Fibroblast of upper back skin (primary cell): ENCODE results near the gene KLF13.
"Not testable (repeated sequence)": the region's sequence is repeated elsewhere in the genome, so short reads cannot be mapped to it uniquely, and the experiment has no call there.

Experiments used
- DNase-seq: peaks from one replicate; pipeline ENCODE4 v3.0.0-alpha.2; 2013

The KLF13 gene

DNA sequence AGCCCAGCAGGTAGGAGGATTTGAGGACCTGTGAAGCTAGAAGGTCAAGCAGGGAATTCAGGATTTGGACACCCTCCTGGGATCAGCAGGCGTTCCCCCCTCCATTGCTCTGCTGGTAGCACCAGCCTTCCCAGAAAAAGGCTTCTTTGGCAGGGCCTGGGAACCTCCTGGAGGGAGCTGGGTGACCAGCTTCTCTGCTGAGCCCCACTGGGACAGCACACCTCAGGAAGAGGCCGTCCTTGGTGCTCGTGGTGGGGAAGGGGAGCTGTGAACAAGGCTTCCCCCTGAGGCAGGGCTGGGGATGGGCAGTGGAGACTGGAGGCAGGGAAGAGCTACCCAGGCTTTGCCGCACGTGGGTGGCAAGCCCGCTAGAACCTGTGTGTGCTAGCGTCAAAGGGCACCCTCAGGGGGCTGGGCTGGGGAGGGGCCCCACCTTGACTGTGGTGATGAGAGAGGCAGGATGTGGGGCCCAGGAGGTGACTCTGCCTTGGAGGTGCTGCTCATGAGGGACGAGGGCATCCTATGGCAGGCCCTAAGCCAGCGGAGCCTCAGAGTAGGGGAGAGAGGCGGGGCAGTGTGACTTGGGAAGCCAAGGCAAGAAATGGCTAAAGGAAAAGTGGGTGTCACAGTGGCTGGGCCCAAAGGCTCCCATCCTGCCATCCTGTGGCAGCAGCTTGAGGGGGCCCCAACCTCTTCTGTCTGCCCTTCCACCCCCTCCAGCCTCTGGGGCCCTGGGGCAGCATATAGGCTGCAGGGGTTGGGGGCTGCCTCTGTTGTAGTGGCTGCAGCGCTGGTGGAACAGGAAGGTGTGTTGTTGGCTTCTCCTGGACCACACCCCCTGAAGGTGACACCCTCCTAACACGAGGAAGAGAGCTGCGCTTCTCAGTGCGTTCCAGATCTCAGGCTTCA, 20.7 kb downstream of the KLF13 start:
- no peak for DNase-seq

DNA sequence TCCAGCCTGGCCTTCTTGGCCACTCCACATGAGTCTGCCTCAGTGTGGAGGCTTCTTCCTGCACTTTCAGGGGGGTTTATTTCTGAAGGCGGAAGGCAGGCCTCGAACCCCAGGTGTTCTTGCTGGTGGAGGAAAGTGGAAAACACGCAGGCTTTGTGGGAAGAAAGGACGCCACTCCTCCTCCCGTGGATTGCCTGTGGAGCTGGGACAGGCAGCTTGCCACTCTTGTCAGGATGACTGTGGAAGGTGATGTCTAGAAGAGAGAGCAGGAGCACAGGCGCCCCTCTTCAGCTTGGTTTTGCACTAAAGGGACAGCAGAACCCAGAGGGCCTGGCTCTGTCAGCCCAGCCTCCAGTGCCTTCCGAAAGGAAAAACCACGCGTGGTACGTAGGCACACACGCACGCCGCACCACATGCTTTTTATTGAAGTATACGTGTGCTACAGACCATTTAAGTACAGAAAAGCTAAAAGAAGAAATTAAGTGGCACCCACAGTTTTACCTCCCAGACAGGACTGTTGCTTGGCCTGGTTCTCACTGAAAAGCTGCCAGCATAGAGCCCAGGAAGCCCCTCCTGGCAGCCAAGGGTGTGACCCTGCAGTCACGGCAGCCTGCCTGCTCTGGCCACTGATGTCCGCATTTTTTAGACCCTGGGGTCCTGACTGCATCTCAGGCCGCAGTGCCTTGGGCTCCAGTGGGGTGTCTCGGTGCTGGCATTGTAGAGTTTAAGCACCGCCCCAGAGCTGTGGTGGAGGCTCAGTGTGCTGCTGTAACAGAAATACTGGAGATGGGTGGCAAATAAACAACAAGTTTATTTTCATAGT, 21.6 kb downstream of the KLF13 start:
- DNase-seq: no peak

DNA sequence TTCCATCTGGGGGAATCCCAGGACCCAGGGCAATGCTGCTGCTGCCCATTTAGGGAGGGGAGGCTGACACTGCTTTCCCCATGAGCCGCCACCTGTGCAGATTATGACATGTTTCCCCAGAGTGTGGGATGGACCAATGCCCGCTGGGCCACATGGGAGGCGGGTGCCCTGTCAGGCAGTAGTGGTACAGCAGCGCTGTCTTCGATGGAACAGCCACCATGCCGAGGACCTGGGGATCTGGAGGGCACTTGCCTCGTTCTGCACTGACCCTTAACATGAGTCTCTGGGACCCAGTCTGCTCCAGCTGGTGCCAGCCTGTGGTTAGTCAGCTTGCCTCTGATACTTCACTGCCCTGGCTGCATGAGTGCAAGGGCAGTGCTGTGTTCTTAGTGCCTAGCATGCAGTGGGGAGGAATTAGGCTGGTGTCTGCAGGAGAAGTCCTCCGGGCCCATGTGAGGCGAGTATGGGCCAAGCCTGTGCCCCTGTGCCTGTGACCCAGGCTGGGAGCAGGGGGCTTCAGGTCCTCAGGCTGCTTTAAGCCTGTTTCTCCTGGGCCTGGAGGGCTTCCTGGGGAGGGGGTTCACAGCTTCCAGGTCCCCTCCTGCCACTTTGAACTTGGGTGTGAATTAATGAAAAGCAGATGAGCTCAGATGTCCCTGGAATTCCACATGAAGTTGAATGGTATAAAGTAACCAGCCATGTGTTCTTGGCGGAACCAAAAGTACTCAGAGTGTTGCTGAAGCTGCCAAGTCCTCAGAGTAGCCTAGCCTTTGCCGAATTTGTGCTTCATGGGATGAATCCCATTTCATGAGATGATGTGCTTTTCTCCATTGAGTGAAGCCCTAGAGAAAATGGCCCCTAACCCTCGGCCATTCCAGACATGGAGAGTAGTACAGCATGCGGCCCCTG, 22.9 kb downstream of the KLF13 start:
- DNase-seq: no peak

DNA sequence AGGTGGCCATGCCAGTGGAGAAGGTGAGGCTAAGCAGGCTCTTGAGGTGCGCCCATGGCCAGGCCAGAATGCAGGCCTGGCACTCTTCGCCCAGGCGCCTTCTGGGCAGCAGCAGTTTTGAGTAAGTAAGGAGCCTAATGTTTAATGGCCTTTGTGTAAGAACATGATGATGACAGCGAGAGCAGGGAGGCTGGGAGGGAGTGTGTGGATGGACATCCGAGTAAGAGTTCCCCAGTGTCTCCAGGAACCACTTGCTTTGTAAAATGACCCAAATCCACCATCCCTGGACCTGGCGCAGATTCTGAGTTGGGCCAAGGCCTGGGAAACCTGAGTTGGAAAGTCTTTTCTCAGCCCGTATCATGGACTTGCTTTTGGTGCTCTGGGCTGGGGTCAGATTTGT, 24.1 kb downstream of the KLF13 start:
- no peak for DNase-seq

DNA sequence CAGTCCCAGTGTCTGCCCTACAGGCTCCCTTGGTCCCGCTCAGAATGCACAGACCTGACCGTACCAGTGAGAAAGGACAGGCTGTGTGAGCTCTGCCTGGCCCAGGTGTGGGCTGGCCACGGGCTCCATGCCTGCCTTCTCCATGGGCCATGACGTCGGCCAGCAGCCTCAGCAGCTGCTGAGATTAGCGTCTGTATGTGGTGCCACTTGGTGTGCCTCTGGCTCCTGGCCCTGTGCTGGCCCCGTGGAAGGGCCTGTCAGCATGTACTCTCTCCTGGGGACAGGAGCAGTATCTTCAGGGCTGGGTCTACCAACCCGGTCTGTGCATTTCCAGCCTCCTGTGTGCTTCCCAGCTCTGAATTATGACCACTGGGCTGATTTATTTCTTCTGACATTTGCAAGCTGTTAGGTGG, 25.7 kb downstream of the KLF13 start:
- DNase-seq: no peak

DNA sequence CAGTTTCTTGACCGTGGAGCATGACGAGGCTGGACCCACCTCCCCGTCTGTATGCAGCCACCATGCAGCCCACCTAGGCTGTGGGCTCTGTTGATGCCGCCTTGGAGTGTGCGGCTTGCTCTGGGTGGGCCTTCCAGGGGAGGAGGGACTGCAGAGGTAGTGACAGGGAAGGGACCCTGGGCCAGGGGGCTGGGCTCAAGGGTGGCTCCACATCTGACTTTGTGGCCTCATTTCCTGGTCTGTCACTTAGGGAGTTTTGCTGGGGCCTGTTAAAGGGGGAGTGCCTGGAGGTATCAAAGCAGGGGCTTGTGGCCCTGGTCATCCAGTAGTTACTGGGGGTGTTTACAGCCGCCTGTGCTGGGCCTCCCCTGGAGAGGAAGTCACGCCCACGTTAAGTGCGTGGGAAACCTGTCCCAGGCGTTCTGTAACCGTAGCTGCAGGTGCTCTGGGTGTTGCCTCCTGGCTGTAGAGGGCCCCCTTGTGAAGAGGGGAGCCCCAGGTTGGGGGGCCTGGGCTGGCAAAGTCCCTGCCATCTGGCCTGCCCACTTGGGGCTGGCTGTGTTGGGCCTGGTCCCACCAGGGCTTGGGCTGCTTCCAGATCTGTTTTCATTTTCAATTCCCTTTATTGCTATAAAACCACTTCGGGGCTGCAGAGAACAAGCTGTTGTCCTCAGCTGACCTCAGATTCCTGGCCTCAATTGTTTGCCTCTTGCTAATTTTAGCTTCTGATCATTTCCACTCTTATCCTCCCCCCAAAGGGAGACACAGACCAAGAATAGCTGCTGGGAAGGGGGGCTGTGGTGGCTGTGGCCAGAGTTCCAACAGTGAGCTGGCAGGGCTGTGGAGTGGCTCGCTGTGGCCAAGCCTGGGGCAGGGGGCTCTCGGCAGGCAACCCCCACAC, 26.5 kb downstream of the KLF13 start:
- peak; percentile 93 for DNase-seq

DNA sequence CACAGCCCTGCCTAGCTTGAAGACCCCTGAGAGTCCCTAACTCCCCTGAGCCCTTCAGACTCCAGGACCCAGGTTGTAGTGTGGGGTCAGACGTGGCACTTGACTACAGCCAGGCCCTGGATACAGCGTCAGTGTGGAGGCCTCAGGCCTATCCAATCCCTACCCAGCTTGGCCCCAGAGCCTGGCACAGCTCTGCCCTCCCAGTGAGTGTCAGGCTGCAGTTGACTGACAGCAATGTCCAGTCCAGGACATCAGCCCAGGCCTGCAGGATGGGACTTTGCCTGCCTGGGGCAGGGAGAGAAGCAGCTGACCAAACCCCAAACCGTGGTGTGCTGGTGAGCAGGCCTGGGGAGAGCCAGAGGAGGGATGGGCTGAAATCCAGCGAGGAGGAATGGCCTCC, 27.3 kb downstream of the KLF13 start:
- no peak for DNase-seq

DNA sequence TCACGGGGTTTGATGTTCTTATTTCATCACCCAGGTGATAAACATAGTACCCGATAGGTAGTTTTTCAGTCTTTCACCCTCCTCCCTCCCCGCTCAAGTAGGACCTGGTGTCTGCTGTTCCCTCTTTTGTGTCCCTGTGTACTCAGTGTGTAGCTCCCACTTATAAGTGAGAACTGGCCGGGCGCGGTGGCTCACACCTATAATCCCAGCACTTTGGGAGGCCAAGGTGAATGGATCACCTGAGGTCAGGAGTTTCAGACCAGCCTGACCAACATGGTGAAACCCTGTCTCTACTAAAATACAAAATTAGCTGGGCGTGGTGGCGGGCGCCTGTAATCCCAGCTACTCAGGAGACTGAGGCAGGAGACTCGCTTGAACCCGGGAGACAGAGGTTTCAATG, 29.5 kb downstream of the KLF13 start:
- DNase-seq: not testable (repeated sequence)

DNA sequence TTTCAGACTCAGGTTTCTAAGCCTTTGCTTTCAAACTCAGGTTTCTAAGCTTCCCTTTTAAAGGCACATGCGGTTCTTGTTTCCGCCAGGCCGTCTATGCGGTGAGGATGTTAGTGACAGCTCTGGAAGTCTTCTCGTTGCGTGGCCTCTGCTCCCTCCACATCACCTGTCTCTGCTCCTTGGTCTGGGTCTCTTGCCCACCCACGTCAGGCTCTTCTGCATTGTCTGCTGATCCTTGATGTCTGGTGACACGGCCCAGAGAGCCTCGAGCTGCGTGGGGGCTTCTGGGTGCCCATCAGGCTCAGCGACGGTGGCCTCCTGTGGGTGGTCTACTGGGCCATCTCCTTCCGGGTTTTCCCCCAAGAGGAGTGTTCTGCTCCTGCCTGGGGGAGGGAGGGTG, 30.5 kb downstream of the KLF13 start:
- DNase-seq: no peak

DNA sequence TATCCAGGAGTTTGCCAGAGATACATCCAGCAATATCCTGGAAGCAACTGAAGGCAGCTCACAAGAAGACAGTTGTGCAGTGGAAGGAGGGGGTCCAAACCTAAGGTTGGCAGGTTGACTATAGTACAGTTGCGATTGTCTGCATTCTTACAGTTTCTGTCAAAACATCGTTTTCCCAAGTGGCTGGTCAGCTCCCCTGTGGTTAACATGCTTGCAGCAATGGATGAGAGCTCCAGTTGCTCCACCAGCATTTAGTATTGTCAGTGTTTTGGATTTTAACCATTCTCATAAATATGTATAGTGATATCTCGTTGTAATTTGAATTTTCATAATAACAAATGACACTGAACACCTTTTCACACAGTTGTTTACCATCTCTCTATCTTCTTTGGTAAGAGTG, 31.5 kb downstream of the KLF13 start:
- no peak for DNase-seq

DNA sequence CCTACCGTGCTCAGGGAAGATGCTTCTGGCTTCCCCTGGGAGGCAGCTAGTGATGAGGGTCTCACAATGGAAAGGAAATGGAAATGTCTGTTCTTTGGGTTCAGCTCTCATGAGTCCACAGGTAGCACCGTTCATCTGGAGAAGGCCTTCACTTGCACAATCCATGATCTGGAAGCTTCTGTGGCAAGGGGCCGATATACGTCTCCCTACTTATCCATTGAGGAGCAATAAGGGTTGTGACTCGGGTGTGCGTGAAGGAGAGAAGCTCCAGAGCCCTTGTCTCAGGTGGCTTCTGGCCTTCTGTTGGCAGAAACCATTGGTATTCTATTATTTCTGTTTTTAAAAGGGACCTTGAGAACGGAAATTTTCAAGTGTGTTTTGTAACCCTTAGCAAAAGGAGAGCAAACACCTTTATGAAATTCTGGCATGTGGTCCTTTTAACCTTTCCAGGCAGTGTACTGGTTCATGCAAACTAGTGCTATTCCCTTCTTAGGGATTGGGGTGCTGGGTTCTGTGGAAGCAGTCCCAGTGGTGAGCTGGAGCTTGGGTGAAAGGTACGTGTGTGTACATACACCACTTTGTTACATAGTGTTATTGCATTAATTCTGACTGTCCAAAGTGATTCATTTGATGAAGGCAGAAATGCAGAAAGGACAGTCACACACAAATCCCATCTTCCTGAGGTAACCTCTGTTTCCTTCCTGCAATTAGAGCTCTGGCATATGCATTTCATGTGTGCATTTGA, 32.5 kb downstream of the KLF13 start:
- no peak for DNase-seq

DNA sequence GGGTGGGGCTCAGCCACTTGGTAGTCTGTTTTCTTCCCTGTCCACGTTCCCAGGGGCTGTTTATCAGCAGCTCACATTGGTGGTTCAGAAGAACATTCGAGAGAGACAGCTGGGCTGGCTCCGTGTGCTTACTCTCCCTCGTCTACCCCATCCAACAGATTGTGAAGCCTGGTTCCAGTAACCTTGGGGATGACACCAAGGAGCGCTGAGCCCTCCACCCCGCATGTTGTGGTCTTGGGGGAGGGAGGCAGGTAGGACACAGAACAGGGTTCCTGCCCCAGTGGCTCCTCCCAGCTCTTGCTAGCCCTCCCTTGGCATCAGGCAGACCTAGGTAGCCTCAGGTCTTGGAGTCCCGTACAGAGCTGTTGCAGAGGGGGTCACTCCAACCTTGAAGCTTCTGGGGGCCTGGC, 33.1 kb downstream of the KLF13 start:
- no peak for DNase-seq

DNA sequence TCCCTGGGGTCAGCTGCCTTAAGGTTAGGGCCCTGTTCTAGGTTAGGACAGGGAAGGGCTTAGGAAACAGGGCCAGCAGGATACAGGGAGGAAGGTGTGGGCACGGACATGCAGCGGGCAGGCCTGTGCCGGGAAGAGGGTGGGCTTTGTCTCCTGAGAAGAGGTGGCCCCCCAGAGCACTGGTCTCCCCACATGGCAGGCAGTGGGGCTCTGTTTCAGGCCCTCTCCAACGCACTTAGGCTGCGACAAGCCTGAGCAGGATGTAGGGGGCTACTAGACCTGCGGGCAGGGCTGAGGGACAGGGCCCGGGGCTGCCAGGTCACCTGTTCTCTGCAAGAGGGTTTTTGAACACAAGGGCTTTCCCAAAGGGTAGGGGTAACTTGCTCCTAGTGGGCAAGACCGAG, 33.5 kb downstream of the KLF13 start:
- DNase-seq: no peak

DNA sequence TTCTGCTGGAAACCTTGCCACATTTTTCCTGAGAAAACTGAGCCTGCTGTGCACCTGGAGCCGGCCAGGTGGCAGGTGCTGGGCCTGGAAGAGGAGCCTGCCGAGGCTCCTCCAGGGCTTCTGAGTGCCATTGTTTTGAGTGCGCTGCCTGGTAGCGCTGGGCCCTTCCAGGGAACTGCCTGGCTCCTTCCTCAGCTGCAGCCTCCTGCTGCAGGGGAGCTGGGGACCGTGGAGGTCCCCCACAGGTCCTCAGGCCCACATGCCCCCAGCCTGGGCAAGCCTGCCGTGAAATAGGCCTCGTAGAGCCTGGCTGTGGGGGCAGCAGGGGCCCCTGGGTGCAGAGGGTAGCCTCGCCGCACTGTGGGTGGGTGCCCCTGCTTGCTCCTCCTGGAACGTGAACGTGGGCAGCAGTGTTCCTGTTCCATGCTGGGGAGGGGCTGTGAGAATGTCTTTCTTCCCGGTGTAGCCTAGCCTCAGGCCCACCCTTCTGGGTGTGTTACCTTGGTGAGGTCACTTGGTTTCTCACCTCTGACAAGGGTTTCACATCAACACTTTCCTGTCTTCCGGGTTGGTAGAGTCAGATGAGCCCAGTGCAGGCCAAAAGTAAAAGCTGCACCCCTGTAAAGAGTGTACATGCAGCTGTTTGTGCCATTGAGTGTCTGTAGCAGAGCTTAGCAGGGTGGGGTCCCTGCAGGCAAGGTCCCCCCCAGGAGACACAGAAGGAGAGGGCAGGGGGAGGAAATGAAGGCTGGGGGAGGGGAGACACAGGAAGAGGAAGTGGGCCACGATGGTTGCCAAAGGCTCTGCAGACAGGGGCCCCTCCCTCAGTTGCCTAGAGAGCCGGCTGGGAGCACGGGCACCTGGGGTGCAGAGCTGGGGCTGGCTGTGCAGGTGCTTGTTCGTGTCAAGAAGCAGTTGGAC, 34.5 kb downstream of the KLF13 start:
- no peak for DNase-seq

DNA sequence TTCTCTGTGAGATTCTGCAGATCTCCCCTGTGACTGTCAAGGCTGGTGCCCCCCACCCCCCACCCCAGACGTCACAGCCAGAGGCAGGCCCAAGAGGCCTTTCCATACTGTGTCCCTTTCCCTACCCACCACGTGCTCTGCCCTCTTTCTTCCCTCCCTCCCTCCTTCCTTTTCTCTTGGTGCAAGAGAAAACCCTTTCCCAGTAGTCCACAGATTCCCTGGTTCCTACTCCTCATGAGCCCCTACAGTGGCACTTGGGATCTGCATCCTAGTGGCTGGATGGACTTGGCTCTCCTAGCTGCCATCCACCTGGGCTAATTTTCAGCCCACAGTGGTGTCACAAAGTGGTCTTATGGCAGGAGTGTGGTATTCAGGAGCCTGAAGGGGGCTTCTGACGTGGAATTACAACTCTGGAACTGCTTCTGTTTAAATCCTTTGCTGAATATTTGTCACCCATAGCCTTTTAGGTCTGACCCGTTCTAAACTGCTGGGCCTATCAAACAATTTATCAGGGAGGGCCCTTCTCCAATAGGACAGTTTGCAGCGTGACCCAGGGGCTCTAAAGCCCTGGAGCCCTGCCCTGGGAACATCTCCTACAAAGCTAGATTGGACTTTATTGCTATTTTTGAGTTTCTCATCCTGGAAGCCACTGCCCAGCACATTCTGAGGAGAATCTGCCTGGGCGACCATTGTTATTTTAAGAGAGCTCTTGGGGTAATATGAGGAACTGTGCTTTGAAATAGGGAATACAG, 35.3 kb downstream of the KLF13 start:
- no peak for DNase-seq

DNA sequence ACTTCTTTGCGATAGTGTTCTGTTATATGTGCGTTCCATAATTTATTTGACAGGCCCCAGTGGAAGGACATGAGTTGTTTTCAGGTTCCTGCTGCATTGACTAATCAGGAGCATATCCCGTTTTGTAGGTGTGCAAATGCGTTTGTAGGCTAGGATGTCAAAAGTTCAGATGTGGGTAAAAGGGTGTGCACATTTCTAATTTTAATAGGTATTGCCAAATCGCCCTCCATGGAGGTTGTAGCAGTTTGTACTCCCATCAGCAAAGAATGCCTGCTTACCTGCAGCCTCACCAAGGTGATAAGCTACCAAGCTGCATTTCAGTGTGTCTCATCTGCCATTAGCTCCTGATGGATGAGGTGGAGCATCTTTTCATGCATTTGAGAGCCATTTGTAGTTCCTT, 36.3 kb downstream of the KLF13 start:
- no peak for DNase-seq

DNA sequence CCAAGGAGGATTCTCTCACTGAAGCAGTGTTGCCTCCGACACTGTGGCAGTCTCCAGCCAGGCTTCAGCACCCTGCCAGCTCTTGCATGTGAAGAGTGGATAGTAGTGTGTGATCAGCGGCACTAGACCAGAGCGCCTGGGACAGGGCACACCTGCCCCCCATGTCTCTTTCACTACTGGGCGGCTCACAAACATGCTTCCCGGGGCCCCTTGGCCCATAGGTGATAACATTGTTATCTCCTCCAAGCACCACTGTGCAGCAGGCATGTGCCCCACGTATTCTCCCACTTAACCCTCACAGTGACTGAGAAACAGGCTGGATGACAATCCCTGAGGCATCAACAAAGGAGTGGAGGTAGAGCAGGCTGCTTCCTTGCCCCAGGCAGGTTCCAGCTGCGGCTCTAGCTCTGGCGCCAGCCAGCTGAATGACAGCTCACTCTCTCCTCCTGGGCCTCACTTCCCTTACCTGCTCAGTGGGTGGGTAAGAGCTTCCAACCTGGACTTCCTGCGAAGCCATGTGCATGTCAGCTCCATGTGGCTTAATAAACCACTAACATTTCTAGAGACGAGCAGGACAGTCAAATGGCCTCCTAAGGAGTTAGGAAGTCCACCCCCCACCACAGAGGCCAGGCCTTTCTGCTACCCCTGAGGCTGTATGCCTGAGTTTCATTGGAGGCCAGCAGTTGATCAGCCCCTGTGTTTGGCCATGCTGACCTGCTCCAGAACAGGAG, 37.8 kb downstream of the KLF13 start:
- no peak for DNase-seq

DNA sequence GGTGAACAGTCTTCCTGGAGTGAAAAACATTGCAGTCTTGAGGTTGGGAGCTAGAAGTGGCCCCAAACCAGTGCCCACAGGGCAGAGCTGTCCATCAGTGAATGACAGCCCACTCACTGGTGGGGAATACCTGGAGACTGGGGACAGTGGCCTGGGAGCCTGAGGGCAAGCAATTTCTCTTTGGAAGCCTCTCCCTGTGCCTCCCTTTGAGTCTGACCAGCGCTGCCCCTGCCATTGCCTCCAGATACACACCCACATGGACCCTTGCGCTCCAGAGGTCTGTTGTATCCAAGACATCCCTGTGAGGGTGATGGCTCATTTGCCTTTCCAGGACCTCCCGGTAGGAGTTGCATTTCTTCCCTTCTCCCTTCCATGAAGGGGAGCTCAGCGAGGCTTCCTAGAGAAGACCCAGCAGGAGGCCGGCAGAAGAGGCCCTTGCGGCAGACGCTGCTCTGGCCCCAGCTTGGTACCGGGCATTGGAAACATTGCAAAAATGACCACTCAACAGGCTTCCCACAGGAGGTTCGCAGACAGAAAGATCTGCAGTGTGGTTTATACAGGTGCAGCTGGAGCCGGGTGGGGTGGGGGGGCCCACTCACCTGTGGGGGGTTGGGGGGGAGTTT, 38.5 kb downstream of the KLF13 start:
- DNase-seq: no peak
